Activated T-helper 2 cell treated with anti-CD3 and anti-CD28 coated beads, Interferon-gamma antibody, Interleukin-2, Interleukin-4, amounts not matched to agents 10 μg/mL and 5 μg/mL and 100 μg/mL, durations not matched to agents 14 hours and 24 hours and 36 hours (primary cell): ENCODE measurements around the gene PLEKHM2. TPM values are rescaled to one million over a fixed set of nuclear protein-coding genes. Genes with fewer than 3 reads are reported as not detected.
A peak's percentile ranks its signal among the peaks of the same experiment; 100 is the strongest.

Experiments used
- DNase-seq: peaks from one replicate; pipeline ENCODE4 v3.0.0; 2021; ENCODE audit warnings: low spot score
- H3K27ac Mint-ChIP-seq: one replicate; pipeline ENCODE4 v1.8.0; 2021; ENCODE audit warnings: mixed read lengths
- H3K27me3 Mint-ChIP-seq: one replicate; pipeline ENCODE4 v1.8.0; 2021; ENCODE audit warnings: low read depth, mixed read lengths
- H3K36me3 Mint-ChIP-seq: one replicate; pipeline ENCODE4 v1.8.0; 2021; ENCODE audit warnings: low read depth, mixed read lengths
- H3K4me1 Mint-ChIP-seq: one replicate; pipeline ENCODE4 v1.8.0; 2021; ENCODE audit warnings: low read depth, mixed read lengths
- H3K4me3 Mint-ChIP-seq: one replicate; pipeline ENCODE4 v1.8.0; 2021; ENCODE audit warnings: low read depth, mild to moderate bottlenecking, moderate library complexity, mixed read lengths
- H3K9me3 Mint-ChIP-seq: one replicate; pipeline ENCODE4 v1.8.0; 2021; ENCODE audit warnings: mixed read lengths
- intact Hi-C: fragments of 100-400 bp; cut with micrococcal nuclease; formaldehyde crosslinking; loops from one replicate; pipeline ENCODE4 v1.15.1; 2023
- total RNA-seq: library from RNA; stranded (reverse); gene quantifications from 2 replicates; pipeline ENCODE4 v1.2.3, GENCODE V29; 2022

The PLEKHM2 gene
- total RNA-seq, 1 donor from 2014 or later: 61.6 TPM

DNA sequence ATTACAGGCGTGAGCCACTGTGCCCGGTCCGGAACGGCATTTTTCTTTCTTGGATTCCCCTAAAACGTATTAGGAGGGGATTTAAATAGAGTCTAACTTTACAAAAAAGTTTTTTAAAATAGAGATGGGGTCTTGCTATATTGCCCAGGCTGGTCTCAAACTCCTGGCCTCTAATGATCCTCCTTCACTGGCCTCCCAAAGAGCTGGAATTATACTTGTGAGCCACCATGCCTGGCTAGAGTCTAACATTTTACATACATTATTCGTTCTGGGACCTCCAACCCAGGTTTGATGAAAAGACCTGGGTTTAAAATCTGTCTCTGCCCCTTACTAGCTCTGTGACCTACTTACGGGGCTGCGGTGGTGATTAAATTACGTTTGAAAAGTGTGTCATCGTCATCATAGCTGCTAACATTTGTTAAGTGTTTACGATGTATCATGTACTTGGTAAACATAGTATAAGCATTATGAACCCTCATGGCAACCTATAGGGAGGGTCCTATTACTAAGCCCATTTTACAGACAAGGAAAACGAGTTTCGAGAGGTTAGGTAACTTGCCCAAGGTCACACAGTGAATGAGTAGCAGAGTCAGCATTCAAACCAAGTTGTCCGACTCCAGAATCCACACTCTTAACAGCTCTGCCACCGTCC is 24.5 kb downstream of the PLEKHM2 start:
- Mint-ChIP-seq H3K27me3 (no peaks in the 10 kb centered on the region), H3K4me3 (no peak overlapping the region), H3K4me1 (peaks cover 1% of the 10 kb centered on the region), H3K27ac (no peak overlapping the region), H3K36me3 (peaks cover 9% of the 10 kb centered on the region), H3K9me3 (no peaks in the 10 kb centered on the region)
- DNase-seq: no peak
- intact Hi-C loops: no loop called here

DNA sequence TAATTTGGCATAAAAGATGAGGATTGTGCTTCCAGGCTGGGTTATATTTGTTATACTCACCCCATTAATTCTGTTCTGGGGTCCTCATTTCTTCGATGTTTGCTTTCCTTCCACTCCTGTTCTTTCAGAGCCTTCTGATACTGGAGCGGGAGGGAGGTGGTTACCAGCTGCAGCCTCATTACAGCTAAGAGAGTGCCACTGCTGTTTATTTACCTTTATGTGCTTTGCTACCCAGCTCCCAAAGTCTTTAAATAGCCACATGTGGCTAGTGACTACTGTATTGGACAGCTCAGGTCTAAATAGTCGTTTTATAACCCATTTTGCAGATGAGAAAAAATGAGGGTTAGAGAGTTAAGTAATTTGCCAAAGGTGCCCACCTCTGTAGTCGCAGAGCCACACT is 25.1 kb downstream of the PLEKHM2 start:
- intact Hi-C loops: no loop called here
- Mint-ChIP-seq H3K36me3 (peaks cover 9% of the 10 kb centered on the region), H3K4me3 (no peak overlapping the region)

DNA sequence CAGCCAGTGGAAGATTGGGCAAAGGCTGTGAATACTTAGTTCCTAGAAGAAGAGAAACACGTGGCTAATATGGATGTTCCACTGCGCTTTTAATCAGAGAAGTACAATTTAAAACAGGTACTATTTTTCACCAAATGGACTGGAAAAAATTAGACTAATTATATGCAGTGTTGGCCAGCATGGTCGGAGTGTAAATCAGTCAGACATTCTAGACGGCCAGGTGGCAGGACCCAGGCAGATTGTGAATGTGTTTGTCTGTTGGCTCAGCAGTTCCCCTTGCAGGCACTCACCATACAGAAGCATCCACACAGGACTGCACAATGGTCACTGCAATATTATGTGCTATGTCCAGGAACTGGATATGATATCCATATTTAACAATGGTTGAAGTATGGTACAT is 28.0 kb downstream of the PLEKHM2 start:
- H3K27me3 Mint-ChIP-seq: no peaks in the 10 kb centered on the region
- DNase-seq: no peak
- H3K4me3 Mint-ChIP-seq: no peak overlapping the region
- peaks cover 1% of the 10 kb centered on the region for H3K4me1 Mint-ChIP-seq
- no peaks in the 10 kb centered on the region for H3K9me3 Mint-ChIP-seq
- intact Hi-C loops: no loop called here
- peaks cover 7% of the 10 kb centered on the region for H3K36me3 Mint-ChIP-seq
- no peak overlapping the region for H3K27ac Mint-ChIP-seq

More for the DNA sequence above, 25.1 kb downstream of the PLEKHM2 start:
- H3K27me3 Mint-ChIP-seq: no peaks in the 10 kb centered on the region
- peaks cover 1% of the 10 kb centered on the region for H3K4me1 Mint-ChIP-seq
- no peak for DNase-seq
- H3K27ac Mint-ChIP-seq: no peak overlapping the region
- no peaks in the 10 kb centered on the region for H3K9me3 Mint-ChIP-seq

DNA sequence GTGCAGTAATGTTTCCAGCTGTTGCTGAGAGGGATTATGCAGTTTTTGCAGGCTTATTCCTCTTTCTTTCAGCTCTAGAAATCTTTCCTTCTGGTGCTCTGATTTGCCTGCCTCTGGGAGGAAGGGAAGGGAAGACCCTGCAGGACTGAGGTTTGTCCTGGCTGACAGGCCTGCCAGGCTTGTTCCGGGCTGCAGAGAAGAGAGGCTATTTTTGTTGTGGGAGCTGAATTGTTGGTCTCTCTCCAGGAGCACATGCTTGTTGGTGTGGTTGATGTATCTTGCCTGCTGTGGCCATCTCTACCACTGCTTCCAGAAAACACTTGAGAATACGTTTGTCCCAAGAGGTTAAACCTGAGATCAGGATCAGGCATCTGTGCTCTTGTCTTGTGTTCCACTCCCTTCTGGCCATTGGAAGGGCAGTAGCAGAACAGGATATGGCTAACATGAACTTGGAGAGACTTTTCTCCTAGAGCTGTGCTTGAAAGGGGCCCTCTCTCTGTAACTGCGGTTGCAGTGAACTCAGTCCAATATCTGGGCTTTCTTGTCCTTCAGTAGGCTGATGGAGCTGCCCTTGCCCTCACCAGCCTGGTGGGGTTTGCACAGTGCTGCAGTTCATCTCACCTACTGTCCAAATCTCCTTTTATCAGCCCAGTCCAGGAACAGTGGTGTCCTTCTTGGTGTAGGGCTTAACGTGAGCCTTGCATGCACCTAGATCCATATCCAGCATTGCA is 30.5 kb downstream of the PLEKHM2 start:
- H3K4me3 Mint-ChIP-seq: no peak overlapping the region
- peak overlapping the region; percentile 17 for H3K27ac Mint-ChIP-seq
- H3K36me3 Mint-ChIP-seq: peaks cover 20% of the 10 kb centered on the region
- H3K27me3 Mint-ChIP-seq: no peaks in the 10 kb centered on the region
- DNase-seq: no peak
- intact Hi-C loops: no loop called here
- H3K4me1 Mint-ChIP-seq: peaks cover 1% of the 10 kb centered on the region
- H3K9me3 Mint-ChIP-seq: no peaks in the 10 kb centered on the region

DNA sequence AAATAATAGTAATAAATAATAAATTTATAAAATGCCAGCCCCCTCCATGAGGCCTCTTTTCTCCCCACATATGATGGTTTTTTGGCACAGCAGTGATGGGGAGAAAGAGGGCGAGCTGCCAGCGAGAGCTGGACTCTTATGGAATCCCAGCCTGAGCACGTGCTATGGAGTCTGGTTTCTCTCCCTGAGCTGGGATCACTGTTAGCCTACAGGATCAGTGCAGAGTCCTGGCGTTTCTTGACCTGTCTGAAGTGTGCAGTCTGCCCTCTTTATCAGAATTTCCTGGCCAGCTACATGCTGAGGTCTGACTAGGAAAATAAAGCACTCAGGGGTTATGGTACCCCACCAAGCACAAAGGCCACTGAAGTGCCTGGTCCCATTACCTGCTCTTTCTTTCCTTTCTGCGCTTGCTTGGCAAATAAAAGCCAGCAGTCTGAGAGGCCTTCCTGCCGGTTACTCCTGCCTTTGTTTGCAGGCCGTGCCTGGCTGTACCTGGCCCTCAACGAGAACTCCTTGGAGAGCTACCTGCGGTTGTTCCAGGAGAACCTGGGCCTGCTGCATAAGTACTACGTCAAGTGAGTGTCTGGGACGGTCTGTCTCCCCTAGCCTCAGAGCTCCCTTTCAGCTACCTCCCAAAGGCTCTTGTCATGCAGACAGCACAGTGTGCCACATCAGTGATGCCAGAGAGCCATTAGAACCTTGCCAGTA is 33.5 kb downstream of the PLEKHM2 start:
- Mint-ChIP-seq H3K36me3 (peaks cover 28% of the 10 kb centered on the region), H3K27me3 (no peaks in the 10 kb centered on the region), H3K4me1 (no peaks in the 10 kb centered on the region), H3K4me3 (no peak overlapping the region), H3K27ac (no peak overlapping the region), H3K9me3 (no peaks in the 10 kb centered on the region)
- no peak for DNase-seq
- intact Hi-C loops: no loop called here

DNA sequence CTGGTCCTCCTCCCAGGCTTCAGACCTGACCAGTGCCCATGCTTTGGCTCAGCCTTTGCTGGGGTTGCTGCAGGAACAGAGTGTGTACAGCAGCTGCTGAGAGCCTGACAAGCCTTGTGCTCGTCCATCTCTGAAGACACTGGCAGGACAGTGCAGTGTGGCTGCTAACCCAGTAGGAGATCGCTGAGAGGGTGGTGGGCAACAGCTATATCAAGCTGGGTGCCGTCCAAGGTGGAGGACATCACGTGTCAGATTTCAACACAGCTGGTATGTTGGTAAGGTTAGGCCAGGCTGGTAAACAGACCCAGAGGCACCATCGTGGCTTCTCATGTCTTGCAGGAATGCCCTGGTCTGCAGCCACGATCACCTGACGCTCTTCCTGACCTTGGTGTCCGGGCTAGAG is 34.1 kb downstream of the PLEKHM2 start:
- no peak overlapping the region for H3K27ac Mint-ChIP-seq
- no peaks in the 10 kb centered on the region for H3K9me3 Mint-ChIP-seq
- no peak overlapping the region for H3K4me3 Mint-ChIP-seq
- no peak for DNase-seq
- intact Hi-C loops: no loop called here
- peaks cover 33% of the 10 kb centered on the region for H3K36me3 Mint-ChIP-seq
- H3K4me1 Mint-ChIP-seq: no peaks in the 10 kb centered on the region
- H3K27me3 Mint-ChIP-seq: no peaks in the 10 kb centered on the region

DNA sequence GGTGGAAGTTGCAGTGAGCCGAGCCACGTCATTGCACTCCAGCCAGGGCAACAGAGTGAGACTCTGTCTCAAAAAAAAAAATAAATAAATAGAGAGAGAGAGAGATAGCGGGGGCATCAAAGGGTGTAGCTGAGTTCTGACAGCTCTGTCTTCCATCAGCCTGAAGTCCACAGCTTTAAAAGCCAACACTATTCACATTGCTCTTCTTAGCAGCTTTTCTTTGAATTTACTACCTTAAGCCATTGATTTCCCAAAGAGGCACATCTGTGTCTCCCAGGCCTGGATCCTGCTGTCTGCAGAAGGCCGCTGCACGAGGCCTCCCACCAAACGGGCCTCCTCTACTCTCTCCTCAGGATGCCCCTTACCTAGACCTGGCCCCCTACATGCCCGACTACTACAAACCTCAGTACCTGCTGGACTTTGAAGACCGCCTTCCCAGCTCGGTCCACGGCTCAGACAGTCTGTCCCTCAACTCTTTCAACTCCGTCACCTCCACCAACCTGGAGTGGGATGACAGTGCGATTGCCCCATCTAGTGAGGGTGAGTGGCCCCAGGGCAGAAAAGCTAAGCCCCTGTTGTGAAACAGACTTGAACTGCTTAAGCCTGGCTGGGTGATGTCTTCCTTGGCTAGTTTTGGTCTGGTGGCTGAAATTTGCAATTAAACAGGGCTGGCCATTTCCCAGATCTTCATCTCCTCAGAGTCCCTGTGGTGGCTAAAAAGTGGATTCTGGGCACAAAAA is 35.4 kb downstream of the PLEKHM2 start:
- intact Hi-C loops: no loop called here
- H3K4me1 Mint-ChIP-seq: no peaks in the 10 kb centered on the region
- no peak overlapping the region for H3K27ac Mint-ChIP-seq
- no peak for DNase-seq
- peaks cover 33% of the 10 kb centered on the region for H3K36me3 Mint-ChIP-seq
- H3K9me3 Mint-ChIP-seq: no peaks in the 10 kb centered on the region
- no peak overlapping the region for H3K4me3 Mint-ChIP-seq
- no peaks in the 10 kb centered on the region for H3K27me3 Mint-ChIP-seq

DNA sequence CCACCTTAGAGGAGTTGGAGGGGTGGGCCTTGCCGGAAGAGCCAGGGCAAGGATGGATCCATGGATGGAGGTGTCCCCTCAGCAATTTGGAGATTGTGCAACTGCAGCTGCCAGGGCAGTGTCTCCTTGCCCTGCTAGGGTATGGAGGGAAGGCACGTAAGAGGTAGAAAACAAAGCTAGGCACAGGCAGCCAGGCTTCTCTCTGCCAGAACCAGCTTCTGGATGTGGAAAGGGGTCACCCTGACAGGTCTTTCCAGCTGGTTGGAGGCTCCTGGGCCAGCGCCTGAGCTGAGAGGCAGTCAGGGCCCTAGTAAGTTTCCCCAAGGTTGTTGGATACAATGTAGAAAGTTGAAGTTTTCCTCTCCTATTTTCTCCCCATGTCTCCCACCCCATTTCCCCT is 36.7 kb downstream of the PLEKHM2 start:
- H3K4me3 Mint-ChIP-seq: no peak overlapping the region
- intact Hi-C loops: no loop called here
- DNase-seq: no peak
- H3K36me3 Mint-ChIP-seq: peaks cover 34% of the 10 kb centered on the region
- H3K9me3 Mint-ChIP-seq: no peaks in the 10 kb centered on the region
- H3K27ac Mint-ChIP-seq: no peak overlapping the region
- no peaks in the 10 kb centered on the region for H3K27me3 Mint-ChIP-seq
- H3K4me1 Mint-ChIP-seq: no peaks in the 10 kb centered on the region

DNA sequence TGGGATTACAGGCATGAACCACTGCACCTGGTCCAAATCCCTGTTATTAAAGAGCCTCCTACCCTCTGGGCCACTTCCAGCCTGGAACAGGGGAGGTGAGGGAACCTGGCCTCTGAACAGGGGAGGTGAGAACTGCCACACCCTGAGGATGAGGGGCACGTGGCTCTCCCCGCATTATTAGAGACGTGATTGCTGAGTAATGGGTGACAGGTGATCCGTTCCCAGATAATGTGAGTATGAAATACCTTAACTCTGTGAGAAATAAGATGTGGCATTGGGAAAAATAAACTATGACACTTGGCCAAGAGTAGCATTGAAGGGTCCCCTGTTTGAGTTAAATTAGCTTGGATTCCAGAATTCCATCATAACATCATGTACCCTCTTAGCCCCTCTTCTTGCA is 38.3 kb downstream of the PLEKHM2 start:
- no peaks in the 10 kb centered on the region for H3K9me3 Mint-ChIP-seq
- no peak overlapping the region for H3K4me3 Mint-ChIP-seq
- H3K27me3 Mint-ChIP-seq: no peaks in the 10 kb centered on the region
- no peak for DNase-seq
- intact Hi-C loops: no loop called here
- peaks cover 37% of the 10 kb centered on the region for H3K36me3 Mint-ChIP-seq
- no peaks in the 10 kb centered on the region for H3K4me1 Mint-ChIP-seq
- H3K27ac Mint-ChIP-seq: no peak overlapping the region

DNA sequence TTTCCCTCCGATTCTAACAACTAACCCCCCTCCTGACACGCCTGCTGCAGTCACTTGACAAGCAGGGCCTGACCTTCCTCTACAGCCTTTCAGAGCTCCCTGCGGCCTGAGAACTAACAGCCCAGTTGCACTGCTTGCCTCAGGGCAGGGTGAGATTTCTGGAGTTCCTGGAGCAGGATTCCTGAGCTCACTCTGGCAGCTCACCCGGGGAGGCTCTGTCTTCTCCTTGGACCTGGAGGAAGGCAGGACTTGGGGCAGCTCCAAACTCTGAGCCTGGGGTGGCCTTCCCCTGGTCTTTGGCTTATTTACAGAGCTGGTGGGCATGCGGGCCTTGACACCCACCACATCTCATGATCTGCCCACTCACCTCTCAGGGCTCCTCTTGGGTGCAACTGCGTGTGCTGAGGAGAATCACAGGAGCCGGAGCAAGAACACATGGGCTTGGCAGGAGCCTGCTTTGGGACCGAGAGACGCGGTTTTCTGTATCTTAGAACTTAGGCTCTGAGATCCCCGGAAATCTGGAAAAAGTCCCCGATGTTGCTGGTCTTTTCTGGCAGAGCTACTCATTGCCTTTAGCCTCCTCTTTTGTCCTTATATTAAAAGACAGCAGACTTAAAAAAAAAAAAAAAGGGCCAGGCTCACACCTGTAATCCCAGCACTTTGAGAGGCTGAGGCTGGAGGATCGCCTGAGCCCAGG is 38.9 kb downstream of the PLEKHM2 start:
- H3K36me3 Mint-ChIP-seq: peaks cover 42% of the 10 kb centered on the region
- DNase-seq: no peak
- H3K4me3 Mint-ChIP-seq: no peak overlapping the region
- no peaks in the 10 kb centered on the region for H3K4me1 Mint-ChIP-seq
- H3K9me3 Mint-ChIP-seq: no peaks in the 10 kb centered on the region
- intact Hi-C loops: no loop called here
- H3K27ac Mint-ChIP-seq: no peak overlapping the region
- H3K27me3 Mint-ChIP-seq: no peaks in the 10 kb centered on the region

DNA sequence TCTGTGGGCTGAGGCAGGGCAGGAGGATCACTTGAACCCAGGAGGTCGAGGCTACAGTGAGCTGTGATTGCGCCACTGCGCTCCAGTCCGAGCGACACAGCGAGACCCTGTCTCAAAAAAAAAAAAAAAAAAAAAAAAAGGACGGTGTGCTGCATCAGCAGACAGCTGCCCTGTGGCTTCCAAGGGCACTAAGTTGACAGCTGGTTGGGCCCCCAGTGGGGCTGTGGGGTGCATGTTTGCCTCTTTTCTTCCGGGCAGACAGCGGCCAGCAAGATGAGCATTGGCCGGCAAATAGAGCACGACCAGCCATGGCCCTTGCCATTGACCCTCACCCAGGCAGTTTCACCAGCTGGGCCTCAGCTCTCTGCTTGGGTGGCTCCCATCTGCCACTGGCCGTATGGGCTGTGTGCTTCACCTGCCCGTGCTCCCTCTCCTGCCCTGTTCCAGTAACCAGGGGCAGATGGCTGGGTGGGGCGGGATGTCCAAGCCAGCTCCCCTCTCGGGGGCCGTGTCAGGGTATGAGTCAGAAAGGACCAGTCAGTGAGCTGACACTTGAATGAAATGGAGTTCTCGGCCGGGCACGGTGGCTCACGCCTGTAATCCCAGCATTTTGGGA is 39.6 kb downstream of the PLEKHM2 start:
- no peaks in the 10 kb centered on the region for H3K27me3 Mint-ChIP-seq
- intact Hi-C loops: no loop called here
- H3K4me3 Mint-ChIP-seq: no peak overlapping the region
- DNase-seq: no peak
- H3K36me3 Mint-ChIP-seq: peaks cover 38% of the 10 kb centered on the region
- no peaks in the 10 kb centered on the region for H3K9me3 Mint-ChIP-seq
- H3K27ac Mint-ChIP-seq: no peak overlapping the region
- no peaks in the 10 kb centered on the region for H3K4me1 Mint-ChIP-seq
